ENCODE results near the gene XRN1. TPM values are rescaled to one million over a fixed set of nuclear protein-coding genes. Genes with fewer than 3 reads are reported as not detected.

XRN1 gene
- total and polyA plus RNA-seq, 10 of the 15 experiments (the other 5 are each of a cell fraction or from before 2014, with no cell fraction given), result 1.7 to 38.8 (median 15.5) TPM

GRCh38 chr3:142481196-142481595 lies 33.4 kb upstream of the XRN1 start:
- no peak for ATAC-seq
- no peak overlapping the region for H3K4me2 ChIP-seq (ENCODE audit: control insufficient read depth, insufficient read depth)
- H3K9me3 ChIP-seq (replicated peaks; ENCODE audit: control insufficient read depth, insufficient read depth, low read length), result peaks cover 10% of the 10 kb centered on the region
- no peak overlapping the region for H2AFZ ChIP-seq (ENCODE audit: control insufficient read depth, low read depth, low read length)
- BruUV-seq (replicated peaks), result no TSS peak
- whole genome bisulfite sequencing (ENCODE audit: insufficient coverage, insufficient replicate concordance, low lambda C conversion rate, missing lambda C conversion rate), result 100% methylated on average over 2 of the region's 2 CpGs
- POLR2A ChIA-PET, result no interaction called here
- no peak overlapping the region for H3K27ac ChIP-seq (ENCODE audit: control insufficient read depth, insufficient read depth)
- no peaks in the 10 kb centered on the region for H3K4me1 ChIP-seq (ENCODE audit: control insufficient read depth, insufficient read depth, low read length)
- intact Hi-C loops (cut with micrococcal nuclease; ENCODE audit: unreplicated experiment) (no loop called here), in situ Hi-C loops (cut with MboI) (no loop called here)
- H3K27me3 ChIP-seq (replicated peaks in 1 of 2; ENCODE audit: control insufficient read depth in 2 of 2, insufficient read depth in 2 of 2, low read length in 1 of 2), result no peaks in the 10 kb centered on the region
- FAIRE-seq, result no peak
- no peak overlapping the region for H3K9ac ChIP-seq (ENCODE audit: control insufficient read depth, insufficient read depth, low read length)
- TF ChIP-seq POU2F2 (IDR thresholded peaks at IDR 0.05; ENCODE audit: borderline replicate concordance, low read depth, low read length), result no peak
- no peak for TF ChIP-seq MTA3 (IDR thresholded peaks at IDR 0.05; ENCODE audit: borderline replicate concordance, low read length)
- TF ChIP-seq RB1 (IDR thresholded peaks at IDR 0.05; ENCODE audit: borderline replicate concordance), result no peak
- no peak for TF ChIP-seq SUZ12 (IDR thresholded peaks at IDR 0.05; ENCODE audit: unreplicated experiment)
- TF ChIP-seq FOXK2 (IDR thresholded peaks at IDR 0.05), result no peak
- no peak for TF ChIP-seq MYB (IDR thresholded peaks at IDR 0.05; ENCODE audit: borderline replicate concordance, low read depth, low read length)
- no peak for TF ChIP-seq CBX3 (IDR thresholded peaks at IDR 0.05; ENCODE audit: borderline replicate concordance, low read depth)
- no peak for TF ChIP-seq BACH1 (IDR thresholded peaks at IDR 0.05; ENCODE audit: borderline replicate concordance)
- TF ChIP-seq EGR1 (IDR thresholded peaks at IDR 0.05; ENCODE audit: borderline replicate concordance in 1 of 2, low read depth in 2 of 2, low read length in 2 of 2), result no peak
- TF ChIP-seq ATF2 (IDR thresholded peaks at IDR 0.05; ENCODE audit: low read length), result no peak
- TF ChIP-seq ESRRA (IDR thresholded peaks at IDR 0.05; ENCODE audit: low read length), result no peak
- no peak for TF ChIP-seq BRCA1 (IDR thresholded peaks at IDR 0.05; ENCODE audit: low read depth, low read length)
- no peak for TF ChIP-seq SPI1 (IDR thresholded peaks at IDR 0.05; ENCODE audit: borderline replicate concordance, insufficient read depth, low read depth, low read length)
- no peak for TF ChIP-seq WRNIP1 (IDR thresholded peaks at IDR 0.05; ENCODE audit: borderline replicate concordance, low read depth, low read length)
- no peak for TF ChIP-seq SIN3A (IDR thresholded peaks at IDR 0.05; ENCODE audit: low read depth, low read length)
- no peak for TF ChIP-seq ZNF274 (IDR thresholded peaks at IDR 0.05; ENCODE audit: insufficient read depth, insufficient read length)
- no peak for TF ChIP-seq KDM1A (IDR thresholded peaks at IDR 0.05; ENCODE audit: borderline replicate concordance)
- TF ChIP-seq NKRF (conservative IDR thresholded peaks at IDR 0.05), result no peak
- DNase-seq (ENCODE audit: low read depth, low spot score), result no peak
- RAD21 ChIA-PET (ENCODE audit: unreplicated experiment), result no interaction called here
- peaks cover 2 to 17% of the 10 kb centered on the region in 2 experiments for H3K36me3 ChIP-seq (ENCODE audit: control insufficient read depth in 2 of 2, insufficient read depth in 2 of 2, low read length in 1 of 2)
- SMC1A ChIA-PET (ENCODE audit: uncharacterized antibody, unreplicated experiment), result no interaction called here
- H4K20me1 ChIP-seq (ENCODE audit: control insufficient read depth, insufficient read depth), result no peaks in the 10 kb centered on the region
- H3K4me3 ChIP-seq, result no peak overlapping the region
- H3K79me2 ChIP-seq (ENCODE audit: control insufficient read depth, insufficient read depth, low read length), result no peaks in the 10 kb centered on the region
- CTCF ChIA-PET, result no interaction called here
